Measurements from ENCODE around the gene LMTK3. TPM values are rescaled to one million over a fixed set of nuclear protein-coding genes. Genes with fewer than 3 reads are reported as not detected.
A peak's percentile ranks its signal among the peaks of the same experiment; 100 is the strongest.
"Not testable (repeated sequence)": the region's sequence is repeated elsewhere in the genome, so short reads cannot be mapped to it uniquely, and the experiment has no call there.

LMTK3 gene
- total and polyA plus RNA-seq, 7 experiments from 2014 or later, result 0.03 to 21.4 (median 16.6) TPM; not detected in 1

- H3K27ac ChIP-seq (ENCODE audit: low read depth, low read length), result no peak overlapping the region
- intact Hi-C loops (cut with micrococcal nuclease), result no loop called here
- ChIA-PET CTCF (no interaction called here), POLR2A (no interaction called here)
- H3K27ac Mint-ChIP-seq, result no peak overlapping the region
- H3K27me3 ChIP-seq (ENCODE audit: control insufficient read depth in 2 of 2, insufficient read depth in 2 of 2, low read length in 2 of 2), result no peaks in the 10 kb centered on the region
- H3K4me1 ChIP-seq (ENCODE audit: control insufficient read depth in 2 of 2, insufficient read depth in 2 of 2, low read length in 2 of 2), result no peaks in the 10 kb centered on the region
- H3K4me3 ChIP-seq (ENCODE audit: low read length), result no peak overlapping the region
- H3K27me3 Mint-ChIP-seq, result peaks cover 0 to 5% (median 0%) of the 10 kb centered on the region in 5 donors
- ATAC-seq, result no peak
- no peak for DNase-seq
- no peaks in the 10 kb centered on the region for H3K36me3 ChIP-seq (ENCODE audit: control insufficient read depth in 2 of 3, insufficient read depth in 3 of 3, low read length in 3 of 3)
- no peak overlapping the region for H3K4me3 Mint-ChIP-seq
- peaks cover 0 to 24% (median 0%) of the 10 kb centered on the region in 3 experiments for H3K9me3 ChIP-seq (ENCODE audit: control insufficient read depth in 2 of 3, low read length in 3 of 3)
- peaks cover 4 to 52% (median 25%) of the 10 kb centered on the region in 11 donors for H3K9me3 Mint-ChIP-seq
- no peaks in the 10 kb centered on the region for H3K4me1 Mint-ChIP-seq
- peaks cover 0 to 16% (median 9%) of the 10 kb centered on the region in 5 donors for H3K36me3 Mint-ChIP-seq
These were observed 13.1 kb upstream of the LMTK3 start for GRCh38 chr19:48524732-48525131.

GRCh38 chr19:48524221-48524620, 12.6 kb upstream of the LMTK3 start:
- H3K9me3 Mint-ChIP-seq, result peaks cover 4 to 48% (median 24%) of the 10 kb centered on the region in 11 donors
- Histone ChIP-seq H3K27me3 (ENCODE audit: control insufficient read depth in 2 of 2, insufficient read depth in 2 of 2, low read length in 2 of 2) (no peaks in the 10 kb centered on the region), H3K36me3 (ENCODE audit: control insufficient read depth in 2 of 3, insufficient read depth in 3 of 3, low read length in 3 of 3) (no peaks in the 10 kb centered on the region), H3K4me1 (ENCODE audit: control insufficient read depth in 2 of 2, insufficient read depth in 2 of 2, low read length in 2 of 2) (no peaks in the 10 kb centered on the region), H3K9me3 (ENCODE audit: control insufficient read depth in 2 of 3, low read length in 3 of 3) (peaks cover 0 to 22% (median 0%) of the 10 kb centered on the region in 3 experiments), H3K4me3 (ENCODE audit: low read length) (no peak overlapping the region), H3K27ac (ENCODE audit: low read depth, low read length) (no peak overlapping the region)
- H3K36me3 Mint-ChIP-seq, result peaks cover 0 to 14% (median 9%) of the 10 kb centered on the region in 5 donors
- CTCF ChIA-PET, result interaction anchor here (0.6 kb wide), 1 partner anchor 9 kb away, joined by 3 read pairs; no protein-coding TSS in a partner anchor
- DNase-seq (no peak), ATAC-seq (no peak)
- no peak overlapping the region for H3K27ac Mint-ChIP-seq
- H3K4me3 Mint-ChIP-seq, result no peak overlapping the region
- POLR2A ChIA-PET, result no interaction called here
- H3K4me1 Mint-ChIP-seq, result no peaks in the 10 kb centered on the region
- intact Hi-C loops (cut with micrococcal nuclease), result no loop called here
- H3K27me3 Mint-ChIP-seq, result peaks cover 0 to 5% (median 0%) of the 10 kb centered on the region in 5 donors

DNA sequence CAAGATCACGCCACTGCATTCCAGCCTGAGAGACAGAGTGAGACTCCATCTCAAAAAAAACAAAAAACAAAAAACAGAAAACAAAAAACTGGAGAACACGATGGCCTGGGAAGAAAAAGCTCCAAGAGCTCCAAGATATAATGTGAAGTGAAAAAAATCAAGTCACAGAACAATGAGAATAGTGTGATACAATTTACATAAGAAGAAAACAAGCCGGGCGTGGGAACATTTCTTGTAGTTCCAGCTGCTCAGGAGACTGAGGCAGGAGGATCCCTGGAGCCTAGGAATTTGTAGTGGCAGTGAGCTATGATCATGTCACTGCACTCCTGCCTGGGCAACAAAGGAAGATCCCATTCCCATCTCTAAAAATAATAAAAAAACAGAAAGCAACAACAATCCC, 8.5 kb upstream of the LMTK3 start:
- no peak for ATAC-seq
- Mint-ChIP-seq H3K9me3 (peaks cover 4 to 12% (median 8%) of the 10 kb centered on the region in 11 donors), H3K27ac (no peak overlapping the region), H3K4me1 (no peaks in the 10 kb centered on the region), H3K4me3 (no peak overlapping the region), H3K36me3 (peaks cover 0 to 4% (median 0%) of the 10 kb centered on the region in 5 donors), H3K27me3 (peaks cover 0 to 5% (median 0%) of the 10 kb centered on the region in 5 donors)
- H3K4me1 ChIP-seq (ENCODE audit: control insufficient read depth in 2 of 2, insufficient read depth in 2 of 2, low read length in 2 of 2), result no peaks in the 10 kb centered on the region
- H3K27ac ChIP-seq (ENCODE audit: low read depth, low read length), result no peak overlapping the region
- intact Hi-C loops (cut with micrococcal nuclease), result no loop called here
- H3K36me3 ChIP-seq (ENCODE audit: control insufficient read depth in 2 of 3, insufficient read depth in 3 of 3, low read length in 3 of 3), result no peaks in the 10 kb centered on the region
- no peak overlapping the region for H3K4me3 ChIP-seq (ENCODE audit: low read length)
- ChIA-PET POLR2A (interaction anchor here (0.6 kb wide), 1 partner anchor 52 kb away, joined by 3 read pairs; no protein-coding TSS in a partner anchor), CTCF (interaction anchor here (0.6 to 0.7 kb wide), 3 partner anchors 20 to 135 kb away, joined by 3 to 5 read pairs (median 4); no protein-coding TSS in a partner anchor)
- H3K27me3 ChIP-seq (ENCODE audit: control insufficient read depth in 2 of 2, insufficient read depth in 2 of 2, low read length in 2 of 2), result no peaks in the 10 kb centered on the region
- DNase-seq, result no peak
- peaks cover 0 to 8% (median 0%) of the 10 kb centered on the region in 3 experiments for H3K9me3 ChIP-seq (ENCODE audit: control insufficient read depth in 2 of 3, low read length in 3 of 3)

DNA sequence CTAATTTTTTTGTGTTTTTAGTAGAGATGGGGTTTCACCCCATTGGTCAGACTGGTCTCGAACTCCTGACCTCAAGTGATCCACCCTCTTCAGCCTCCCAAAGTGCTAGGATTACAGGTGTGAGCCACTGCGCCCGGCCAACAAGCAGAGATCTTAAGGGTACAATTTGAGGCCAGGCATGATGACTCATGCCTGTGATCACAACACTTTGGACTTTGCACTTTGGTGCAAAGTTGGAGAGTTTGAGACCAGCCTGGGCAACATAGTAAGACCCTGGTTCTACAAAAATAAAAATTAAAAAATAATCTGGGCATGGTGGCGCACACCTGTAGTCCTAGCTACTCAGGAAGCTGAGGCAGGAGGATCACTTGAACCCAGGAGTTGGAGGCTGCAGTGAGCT, 7.8 kb upstream of the LMTK3 start:
- H3K4me3 Mint-ChIP-seq; H3K4me1 ChIP-seq (ENCODE audit: control insufficient read depth in 2 of 2, insufficient read depth in 2 of 2, low read length in 2 of 2); H3K9me3 Mint-ChIP-seq; CTCF ChIA-PET; ATAC-seq; H3K4me1 Mint-ChIP-seq; intact Hi-C loops (cut with micrococcal nuclease); H3K9me3 ChIP-seq (ENCODE audit: control insufficient read depth in 2 of 3, low read length in 3 of 3); H3K27ac ChIP-seq (ENCODE audit: low read depth, low read length); H3K27me3 ChIP-seq (ENCODE audit: control insufficient read depth in 2 of 2, insufficient read depth in 2 of 2, low read length in 2 of 2); H3K27ac Mint-ChIP-seq; H3K27me3 Mint-ChIP-seq; H3K36me3 ChIP-seq (ENCODE audit: control insufficient read depth in 2 of 3, insufficient read depth in 3 of 3, low read length in 3 of 3); H3K4me3 ChIP-seq (ENCODE audit: low read length); DNase-seq; H3K36me3 Mint-ChIP-seq: not testable (repeated sequence)
- POLR2A ChIA-PET, result interaction anchor here (0.6 kb wide), 1 partner anchor 52 kb away, joined by 3 read pairs; no protein-coding TSS in a partner anchor

GRCh38 chr19:48518207-48518606, 6.6 kb upstream of the LMTK3 start:
- CTCF ChIA-PET, result interaction anchor here (0.6 to 0.7 kb wide), 2 partner anchors 135 to 374 kb away, joined by 3 to 4 read pairs; no protein-coding TSS in a partner anchor
- Histone ChIP-seq H3K27me3 (ENCODE audit: control insufficient read depth in 2 of 2, insufficient read depth in 2 of 2, low read length in 2 of 2) (no peaks in the 10 kb centered on the region), H3K9me3 (ENCODE audit: control insufficient read depth in 2 of 3, low read length in 3 of 3) (no peaks in the 10 kb centered on the region), H3K36me3 (ENCODE audit: control insufficient read depth in 2 of 3, insufficient read depth in 3 of 3, low read length in 3 of 3) (no peaks in the 10 kb centered on the region), H3K4me3 (ENCODE audit: low read length) (no peak overlapping the region), H3K4me1 (ENCODE audit: control insufficient read depth in 2 of 2, insufficient read depth in 2 of 2, low read length in 2 of 2) (peaks cover 0 to 2% of the 10 kb centered on the region in 2 donors), H3K27ac (ENCODE audit: low read depth, low read length) (no peak overlapping the region)
- Mint-ChIP-seq H3K9me3 (no peaks in the 10 kb centered on the region), H3K27ac (no peak overlapping the region), H3K4me1 (peaks cover 3 to 6% (median 5%) of the 10 kb centered on the region in 7 donors), H3K4me3 (no peak overlapping the region), H3K27me3 (no peaks in the 10 kb centered on the region), H3K36me3 (no peaks in the 10 kb centered on the region)
- POLR2A ChIA-PET, result no interaction called here
- DNase-seq (no peak), ATAC-seq (no peak)
- intact Hi-C loops (cut with micrococcal nuclease), result no loop called here

GRCh38 chr19:48516536-48516935, 4.9 kb upstream of the LMTK3 start:
- H3K4me3 Mint-ChIP-seq, result no peak overlapping the region
- no peaks in the 10 kb centered on the region for H3K36me3 Mint-ChIP-seq
- ATAC-seq, result no peak
- CTCF ChIA-PET, result no interaction called here
- no peaks in the 10 kb centered on the region for H3K9me3 Mint-ChIP-seq
- H3K4me1 Mint-ChIP-seq, result peaks cover 3 to 6% (median 5%) of the 10 kb centered on the region in 7 donors
- no peaks in the 10 kb centered on the region for H3K27me3 ChIP-seq (ENCODE audit: control insufficient read depth in 2 of 2, insufficient read depth in 2 of 2, low read length in 2 of 2)
- no peak overlapping the region for H3K27ac ChIP-seq (ENCODE audit: low read depth, low read length)
- no peaks in the 10 kb centered on the region for H3K36me3 ChIP-seq (ENCODE audit: control insufficient read depth in 2 of 3, insufficient read depth in 3 of 3, low read length in 3 of 3)
- peaks cover 12 to 15% of the 10 kb centered on the region in 2 donors for H3K4me1 ChIP-seq (ENCODE audit: control insufficient read depth in 2 of 2, insufficient read depth in 2 of 2, low read length in 2 of 2)
- H3K27ac Mint-ChIP-seq, result peak overlapping the region in 1 of 9 donors; percentile 66
- POLR2A ChIA-PET, result no interaction called here
- DNase-seq, result no peak
- intact Hi-C loops (cut with micrococcal nuclease), result no loop called here
- H3K27me3 Mint-ChIP-seq, result no peaks in the 10 kb centered on the region
- no peaks in the 10 kb centered on the region for H3K9me3 ChIP-seq (ENCODE audit: control insufficient read depth in 2 of 3, low read length in 3 of 3)
- no peak overlapping the region for H3K4me3 ChIP-seq (ENCODE audit: low read length)

- ChIA-PET CTCF (interaction anchor here (0.6 to 1.5 kb wide), 3 partner anchors 8 to 87 kb away, joined by 5 to 6 read pairs (median 5); no protein-coding TSS in a partner anchor), POLR2A (interaction anchor here (0.8 to 1.2 kb wide), 5 partner anchors 12 to 131 kb away, joined by 3 read pairs; no protein-coding TSS in a partner anchor)
- H3K4me1 Mint-ChIP-seq, result peaks cover 11 to 18% (median 13%) of the 10 kb centered on the region in 7 donors
- H3K27me3 ChIP-seq (ENCODE audit: control insufficient read depth in 2 of 2, insufficient read depth in 2 of 2, low read length in 2 of 2), result no peaks in the 10 kb centered on the region
- no peaks in the 10 kb centered on the region for H3K9me3 Mint-ChIP-seq
- no peaks in the 10 kb centered on the region for H3K9me3 ChIP-seq (ENCODE audit: control insufficient read depth in 2 of 3, low read length in 3 of 3)
- peak overlapping the region; percentile 82 for H3K27ac ChIP-seq (ENCODE audit: low read depth, low read length)
- H3K27me3 Mint-ChIP-seq, result no peaks in the 10 kb centered on the region
- H3K27ac Mint-ChIP-seq, result peak overlapping the region in 2 of 9 donors; percentile 90 to 91
- H3K4me3 Mint-ChIP-seq, result peak overlapping the region in 2 of 10 donors; percentile 4 to 35
- no peak for DNase-seq
- H3K4me3 ChIP-seq (ENCODE audit: low read length), result no peak overlapping the region
- H3K36me3 ChIP-seq (ENCODE audit: control insufficient read depth in 2 of 3, insufficient read depth in 3 of 3, low read length in 3 of 3), result no peaks in the 10 kb centered on the region
- no peak for ATAC-seq
- intact Hi-C loops (cut with micrococcal nuclease), result loop anchor here (1.0 to 5.0 kb wide), 6 partner anchors 122 to 737 kb away; partner anchors contain the start of genes SYNGR4 (in 2 of the 2), FTL (in 1 of the 2), GRIN2D (in 1 of the 2) and KDELR1 (in 1 of the 2)
- peaks cover 21 to 22% of the 10 kb centered on the region in 2 donors for H3K4me1 ChIP-seq (ENCODE audit: control insufficient read depth in 2 of 2, insufficient read depth in 2 of 2, low read length in 2 of 2)
- no peaks in the 10 kb centered on the region for H3K36me3 Mint-ChIP-seq
These were observed 2.5 kb upstream of the LMTK3 start for GRCh38 chr19:48514123-48514458.
